A673 (cell line): ENCODE results near the gene MAP3K9. TPM values are rescaled to one million over a fixed set of nuclear protein-coding genes. Genes with fewer than 3 reads are reported as not detected.

Experiments used
- BruUV-seq: library from RNA; stranded (reverse); fragments of 400-500 nt; replicated peaks from 2 replicates; lab custom pipeline; 2021; lab: Mats Ljungman, UMichigan
- CTCF ChIA-PET: fragments of 300-600 bp; sonication (Branson Sonifier 250); formaldehyde crosslinking; loops from one replicate; lab custom pipeline; 2022; ENCODE audit warnings: antibody characterized with exemption; lab: Charles Lee
- POLR2A ChIA-PET: fragments of 300-600 bp; sonication (Branson Sonifier 250); formaldehyde crosslinking; loops from one replicate; lab custom pipeline; 2022; ENCODE audit warnings: antibody characterized with exemption; ENCODE audit not compliant: low non-redundant PET; lab: Charles Lee
- DNase-seq: peaks from one replicate; pipeline ENCODE4 v3.0.0-alpha.2; 2015; ENCODE audit warnings: low spot score
- H3K27ac ChIP-seq: fragments of 200-600 bp; sonication (generic); 2 replicates; pipeline ENCODE4 v1.5.1; 2016; ENCODE audit warnings: mixed run types, low read depth, mild to moderate bottlenecking, mixed read lengths, antibody characterized with exemption, low read length; ENCODE audit not compliant: poor library complexity, severe bottlenecking
- H3K27me3 ChIP-seq: fragments of 200-600 bp; sonication (generic); replicated peaks from 2 replicates; pipeline ENCODE4 v1.6.1; 2017; ENCODE audit warnings: mixed run types, low read depth, mild to moderate bottlenecking, mixed read lengths, antibody characterized with exemption, low read length; ENCODE audit not compliant: insufficient read depth, poor library complexity
- H3K36me3 ChIP-seq: fragments of 200-600 bp; sonication (generic); 2 replicates; pipeline ENCODE4 v1.6.1; 2016; ENCODE audit warnings: mixed run types, mild to moderate bottlenecking, mixed read lengths, antibody characterized with exemption, low read length; ENCODE audit not compliant: insufficient read depth, poor library complexity, severe bottlenecking
- H3K4me1 ChIP-seq: fragments of 200-600 bp; sonication (generic); 2 replicates; pipeline ENCODE4 v1.6.1; 2017; ENCODE audit warnings: mixed run types, mild to moderate bottlenecking, mixed read lengths, antibody characterized with exemption, low read length; ENCODE audit not compliant: insufficient read depth, poor library complexity, severe bottlenecking
- H3K4me3 ChIP-seq: fragments of 200-600 bp; sonication (generic); 2 replicates; pipeline ENCODE4 v1.5.1; 2016; ENCODE audit warnings: low read depth, mixed run types, mild to moderate bottlenecking, mixed read lengths, low read length; ENCODE audit not compliant: poor library complexity, severe bottlenecking
- H3K9me3 ChIP-seq: fragments of 200-600 bp; sonication (generic); 2 replicates; pipeline ENCODE4 v1.6.1; 2016; ENCODE audit warnings: mixed run types, low read depth, mild to moderate bottlenecking, mixed read lengths, antibody characterized with exemption, low read length; ENCODE audit not compliant: poor library complexity, severe bottlenecking
- CTCF ChIP-seq: fragments of 300-800, 200-600 bp; sonication (generic); conservative IDR thresholded peaks from 2 replicates; pipeline ENCODE4 v1.5.1; 2017; ENCODE audit warnings: low read depth, mild to moderate bottlenecking, antibody characterized with exemption, low read length, moderate library complexity, mixed read lengths
- EZH2 ChIP-seq: fragments of 200-600 bp; sonication (generic); IDR thresholded peaks from 2 replicates; pipeline ENCODE4 v1.6.1; 2017; ENCODE audit warnings: borderline replicate concordance, low read depth, mild to moderate bottlenecking, mixed read lengths, antibody characterized with exemption, low read length; ENCODE audit not compliant: poor library complexity, severe bottlenecking
- intact Hi-C: fragments of 100-400 bp; cut with micrococcal nuclease; formaldehyde crosslinking; loops from one replicate; pipeline ENCODE4 v1.10.0; 2022; ENCODE audit not compliant: unreplicated experiment
- total RNA-seq: library from RNA; stranded (reverse); gene quantifications from 2 replicates; pipeline ENCODE4 v1.2.3, GENCODE V29; 2021

The MAP3K9 gene
- total RNA-seq, 1 experiment from 2014 or later, result 5.4 TPM

DNA sequence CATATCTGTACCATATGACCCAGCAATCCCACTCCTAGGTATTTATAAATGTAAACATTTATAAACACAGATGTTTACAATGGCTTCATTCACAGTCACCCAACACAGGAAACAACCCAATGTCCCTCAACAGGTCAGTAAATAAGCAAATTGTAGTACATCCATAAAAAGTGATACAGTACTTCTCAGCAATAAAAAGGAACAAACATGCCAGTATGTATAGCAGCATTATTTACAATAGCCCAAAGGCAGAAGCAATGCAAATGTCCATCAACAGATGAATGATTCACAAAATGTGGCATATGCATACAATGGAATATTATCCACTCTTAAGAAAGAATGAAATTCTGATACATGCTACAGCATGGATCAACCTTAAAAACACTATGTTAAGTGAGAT lies 27.6 kb upstream of the MAP3K9 start:
- ChIA-PET POLR2A (no interaction called here), CTCF (no interaction called here)
- H3K4me1 ChIP-seq, result no peaks in the 10 kb centered on the region
- no peak for DNase-seq
- H3K4me3 ChIP-seq, result no peak overlapping the region
- H3K36me3 ChIP-seq, result no peaks in the 10 kb centered on the region
- no peaks in the 10 kb centered on the region for H3K9me3 ChIP-seq
- H3K27ac ChIP-seq, result no peak overlapping the region
- BruUV-seq, result no TSS peak
- intact Hi-C loops, result no loop called here
- TF ChIP-seq CTCF (no peak), EZH2 (no peak)
- no peaks in the 10 kb centered on the region for H3K27me3 ChIP-seq

- intact Hi-C loops, result no loop called here
- no peak overlapping the region for H3K4me3 ChIP-seq
- H3K9me3 ChIP-seq, result no peaks in the 10 kb centered on the region
- H3K27ac ChIP-seq, result no peak overlapping the region
- H3K4me1 ChIP-seq, result no peaks in the 10 kb centered on the region
- no TSS peak for BruUV-seq
- no peaks in the 10 kb centered on the region for H3K36me3 ChIP-seq
- H3K27me3 ChIP-seq, result no peaks in the 10 kb centered on the region
- TF ChIP-seq CTCF (no peak), EZH2 (no peak)
- no peak for DNase-seq
- ChIA-PET CTCF (no interaction called here), POLR2A (no interaction called here)
Observed at GRCh38 chr14:70833884-70834283, 24.6 kb upstream of the MAP3K9 start.

DNA sequence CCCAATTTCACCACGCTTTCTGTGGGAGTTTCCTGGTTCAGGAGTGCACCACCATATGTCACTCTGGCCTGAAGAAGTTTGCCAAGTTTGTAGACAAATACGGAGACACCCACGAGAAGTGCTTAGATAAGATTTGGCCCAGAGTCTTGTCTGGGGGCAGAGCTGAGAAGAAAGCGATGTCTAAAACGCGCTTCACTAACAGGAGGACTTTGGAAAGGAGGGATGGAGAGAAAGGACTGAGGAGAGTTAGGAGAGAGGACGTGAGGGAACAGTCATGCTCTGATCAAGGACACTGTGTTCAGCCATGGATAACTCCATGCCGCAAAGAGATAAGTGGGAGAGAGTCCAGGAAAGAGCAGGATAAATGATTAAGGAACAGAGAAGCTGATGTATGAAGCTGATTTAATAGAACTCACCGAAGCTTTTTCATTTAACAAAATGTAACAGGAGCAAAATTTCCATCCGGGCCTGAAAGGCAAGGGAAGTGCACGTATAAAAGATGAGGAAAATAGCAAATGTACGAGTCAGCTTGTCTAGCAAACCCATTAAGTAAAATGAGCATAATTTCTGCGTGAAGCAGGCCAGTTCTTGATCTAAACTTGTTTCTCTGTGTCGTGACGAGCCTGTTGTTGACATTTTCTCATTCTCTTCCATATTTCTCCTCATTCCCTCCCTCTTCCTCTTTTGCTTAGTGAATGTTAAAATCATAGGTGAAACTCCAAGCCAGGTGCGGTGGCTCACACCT lies 23.4 kb upstream of the MAP3K9 start:
- intact Hi-C loops, result no loop called here
- no peak for TF ChIP-seq EZH2
- H3K4me1 ChIP-seq, result no peaks in the 10 kb centered on the region
- BruUV-seq, result no TSS peak
- H3K36me3 ChIP-seq, result no peaks in the 10 kb centered on the region
- H3K27me3 ChIP-seq, result no peaks in the 10 kb centered on the region
- DNase-seq, result no peak
- H3K27ac ChIP-seq, result no peak overlapping the region
- POLR2A ChIA-PET, result no interaction called here
- CTCF ChIA-PET, result no interaction called here
- no peak overlapping the region for H3K4me3 ChIP-seq
- H3K9me3 ChIP-seq, result no peaks in the 10 kb centered on the region
